Choroid plexus epithelial cell (primary cell): Measurements from ENCODE around the gene SPANXA2.
"Not testable (repeated sequence)": the region's sequence is repeated elsewhere in the genome, so short reads cannot be mapped to it uniquely, and the experiment has no call there.

ENCODE experiments used
- DNase-seq: peaks from one replicate; pipeline ENCODE4 v3.0.0-alpha.2; 2010; ENCODE audit warnings: low read depth
- H3K4me3 ChIP-seq: 2 replicates; pipeline ENCODE4 v1.5.1; 2011; ENCODE audit warnings: low read depth, mild to moderate bottlenecking, control low read depth, low read length, moderate library complexity
- CTCF ChIP-seq: conservative IDR thresholded peaks from 2 replicates; pipeline ENCODE4 v1.5.1; 2011; ENCODE audit warnings: low read depth, mild to moderate bottlenecking, control low read depth, inconsistent platforms, low read length, moderate library complexity

The SPANXA2 gene

DNA sequence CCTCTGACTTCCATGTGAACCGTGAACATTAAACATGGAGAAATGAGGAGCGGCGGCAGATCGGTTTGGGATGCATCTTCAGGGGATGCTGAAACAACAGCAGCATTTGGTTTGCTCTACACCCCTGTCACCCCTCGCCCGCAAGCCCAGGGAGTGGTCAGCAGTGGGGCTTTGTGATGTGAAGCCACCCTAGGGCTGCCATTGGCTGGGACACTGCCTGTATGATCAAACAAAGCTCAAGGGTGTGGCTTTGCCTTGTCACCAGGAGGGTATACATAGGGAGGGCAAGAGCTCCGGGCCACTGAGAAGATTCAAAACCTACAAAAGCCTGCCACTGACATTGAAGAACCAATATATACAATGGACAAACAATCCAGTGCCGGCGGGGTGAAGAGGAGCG lies at the start of gene SPANXA2:
SPANXA2 (plus strand) TSS at position 301 of the 400 bp plus-strand sequence; CDS start at position 361, 60 bp downstream.
- H3K4me3 ChIP-seq, DNase-seq: not testable (repeated sequence)

DNA sequence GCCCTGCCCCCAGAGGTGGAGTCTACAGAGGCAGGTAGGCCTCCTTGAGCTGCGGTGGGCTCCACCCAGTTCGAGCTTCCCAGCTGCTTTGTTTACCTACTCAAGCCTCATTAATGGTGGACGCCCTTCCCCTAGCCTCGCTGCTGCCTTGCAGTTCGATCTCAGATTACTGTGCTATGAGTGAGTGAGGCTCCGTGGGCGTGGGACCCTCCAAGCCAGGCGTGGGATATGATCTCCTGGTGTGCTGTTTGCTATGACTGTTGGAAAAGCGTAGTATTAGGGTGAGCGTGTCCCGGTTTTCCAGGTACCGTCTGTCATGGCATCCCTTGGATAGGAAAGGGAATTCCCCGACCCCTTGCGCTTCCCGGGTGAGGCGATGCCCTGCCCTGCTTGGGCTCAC lies 47.0 kb upstream of the SPANXA2 start:
- not testable (repeated sequence) for DNase-seq, H3K4me3 ChIP-seq

GRCh38 chrX:141584638-141585037 lies 4.9 kb upstream of the SPANXA2 start, which contains the start of gene SPANXA1:
Gene SPANXA1 (minus strand): TSS chrX:141584738. CDS start chrX:141584678, 60 bp downstream.
- H3K4me3 ChIP-seq, DNase-seq: not testable (repeated sequence)

DNA sequence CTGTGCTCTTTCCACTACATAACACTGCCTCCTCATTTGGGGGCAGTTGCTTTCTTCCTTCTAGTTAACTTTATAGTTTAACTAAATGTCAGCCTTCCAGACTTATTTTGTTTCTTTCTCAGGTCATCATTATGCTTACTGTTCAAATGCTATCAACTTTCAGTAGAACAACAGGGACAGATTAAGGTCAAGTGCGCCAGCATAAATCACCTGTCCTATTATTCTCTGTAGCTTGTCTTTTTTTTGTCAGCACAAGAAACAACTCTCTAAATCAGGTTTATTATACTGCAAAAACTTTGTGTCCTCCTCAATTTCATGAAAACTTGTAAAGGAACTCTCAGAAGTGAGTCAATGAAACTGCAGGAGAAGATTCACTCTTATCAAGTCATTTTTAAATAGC lies 19.6 kb downstream of the SPANXA2 start:
- H3K4me3 ChIP-seq = no peak overlapping the region
- no peak for DNase-seq
- TF ChIP-seq CTCF = no peak

GRCh38 chrX:141619336-141619735 lies 29.8 kb downstream of the SPANXA2 start:
- TF ChIP-seq CTCF = no peak
- DNase-seq = peak; percentile 3

GRCh38 chrX:141632124-141632523 lies 42.6 kb downstream of the SPANXA2 start:
- no peak overlapping the region for H3K4me3 ChIP-seq
- TF ChIP-seq CTCF = no peak
- no peak for DNase-seq

More at GRCh38 chrX:141619336-141619735, 29.8 kb downstream of the SPANXA2 start:
- no peak overlapping the region for H3K4me3 ChIP-seq

GRCh38 chrX:141638550-141638949 lies 49.0 kb downstream of the SPANXA2 start:
- no peak overlapping the region for H3K4me3 ChIP-seq
- TF ChIP-seq CTCF = no peak
- no peak for DNase-seq
